Measurements from ENCODE around the gene SLC10A7. TPM values are rescaled to one million over a fixed set of nuclear protein-coding genes. Genes with fewer than 3 reads are reported as not detected.

The SLC10A7 gene
- total and polyA plus RNA-seq, 2 donors (not counting 1 experiment from before 2014, with no cell fraction given), result 7.4 to 12.6 TPM

- Histone ChIP-seq H3K27me3 (ENCODE audit: control insufficient read depth, insufficient read depth, low read length) (no peaks in the 10 kb centered on the region), H3K4me1 (ENCODE audit: control insufficient read depth, extremely low read depth, insufficient read depth, low read length) (no peaks in the 10 kb centered on the region), H3K79me2 (ENCODE audit: control insufficient read depth, insufficient read depth, low read length) (peaks cover 15% of the 10 kb centered on the region), H2AFZ (ENCODE audit: low read length) (peak overlapping the region; percentile 87), H3K4me2 (ENCODE audit: extremely low read depth, insufficient read depth, low read length) (peak overlapping the region; percentile 76), H3K27ac (ENCODE audit: insufficient read depth, low read length) (peak overlapping the region; percentile 84), H3K9ac (ENCODE audit: insufficient read depth, low read length) (peak overlapping the region; percentile 89), H3K36me3 (ENCODE audit: control insufficient read depth, insufficient read depth, low read length) (no peaks in the 10 kb centered on the region), H4K20me1 (ENCODE audit: control insufficient read depth, extremely low read depth, insufficient read depth, low read length) (no peaks in the 10 kb centered on the region), H3K9me3 (ENCODE audit: control insufficient read depth, insufficient read depth, low read depth, low read length) (no peaks in the 10 kb centered on the region), H3K4me3 (replicated peaks in 1 of 4; ENCODE audit: control extremely low read depth in 1 of 4, insufficient read depth in 1 of 4, low read depth in 3 of 4, low read length in 4 of 4) (peak overlapping the region; percentile 80 to 99 (median 94))
- TF ChIP-seq CTCF (conservative IDR thresholded peaks at IDR 0.05 in 1 of 2, IDR thresholded peaks at IDR 0.05 in 1 of 2; ENCODE audit: low read depth in 1 of 2, low read length in 2 of 2), result no peak
- no peak for TF ChIP-seq EZH2 (IDR thresholded peaks at IDR 0.05; ENCODE audit: low read length, missing control alignments)
- peak; percentile 8 to 12 for DNase-seq (ENCODE audit: low read depth in 2 of 2)
Observed at GRCh38 chr4:146522869-146523205, 1.1 kb upstream of the SLC10A7 start.

GRCh38 chr4:146522098-146522868 is 543 bp upstream of the SLC10A7 start:
- Histone ChIP-seq H3K9ac (ENCODE audit: insufficient read depth, low read length) (peak overlapping the region; percentile 89), H3K27ac (ENCODE audit: insufficient read depth, low read length) (peak overlapping the region; percentile 84), H4K20me1 (ENCODE audit: control insufficient read depth, extremely low read depth, insufficient read depth, low read length) (no peaks in the 10 kb centered on the region), H3K79me2 (ENCODE audit: control insufficient read depth, insufficient read depth, low read length) (peaks cover 15% of the 10 kb centered on the region), H3K27me3 (ENCODE audit: control insufficient read depth, insufficient read depth, low read length) (no peaks in the 10 kb centered on the region), H3K9me3 (ENCODE audit: control insufficient read depth, insufficient read depth, low read depth, low read length) (no peaks in the 10 kb centered on the region), H3K4me1 (ENCODE audit: control insufficient read depth, extremely low read depth, insufficient read depth, low read length) (no peaks in the 10 kb centered on the region), H2AFZ (ENCODE audit: low read length) (peak overlapping the region; percentile 100), H3K4me3 (replicated peaks in 1 of 4; ENCODE audit: control extremely low read depth in 1 of 4, insufficient read depth in 1 of 4, low read depth in 3 of 4, low read length in 4 of 4) (peak overlapping the region; percentile 80 to 99 (median 94)), H3K4me2 (ENCODE audit: extremely low read depth, insufficient read depth, low read length) (peak overlapping the region; percentile 97), H3K36me3 (ENCODE audit: control insufficient read depth, insufficient read depth, low read length) (no peaks in the 10 kb centered on the region)
- TF ChIP-seq CTCF (conservative IDR thresholded peaks at IDR 0.05 in 1 of 2, IDR thresholded peaks at IDR 0.05 in 1 of 2; ENCODE audit: low read depth in 1 of 2, low read length in 2 of 2) (no peak), EZH2 (IDR thresholded peaks at IDR 0.05; ENCODE audit: low read length, missing control alignments) (no peak)
- DNase-seq (ENCODE audit: low read depth in 2 of 2), result peak; percentile 81 to 83

- Histone ChIP-seq H3K79me2 (ENCODE audit: control insufficient read depth, insufficient read depth, low read length) (peaks cover 15% of the 10 kb centered on the region), H3K9me3 (ENCODE audit: control insufficient read depth, insufficient read depth, low read depth, low read length) (no peaks in the 10 kb centered on the region), H4K20me1 (ENCODE audit: control insufficient read depth, extremely low read depth, insufficient read depth, low read length) (no peaks in the 10 kb centered on the region), H2AFZ (ENCODE audit: low read length) (peak overlapping the region; percentile 100), H3K4me1 (ENCODE audit: control insufficient read depth, extremely low read depth, insufficient read depth, low read length) (no peaks in the 10 kb centered on the region), H3K36me3 (ENCODE audit: control insufficient read depth, insufficient read depth, low read length) (no peaks in the 10 kb centered on the region), H3K27me3 (ENCODE audit: control insufficient read depth, insufficient read depth, low read length) (no peaks in the 10 kb centered on the region), H3K27ac (ENCODE audit: insufficient read depth, low read length) (peak overlapping the region; percentile 84), H3K4me3 (replicated peaks in 1 of 4; ENCODE audit: control extremely low read depth in 1 of 4, insufficient read depth in 1 of 4, low read depth in 3 of 4, low read length in 4 of 4) (peak overlapping the region; percentile 80 to 99 (median 94)), H3K9ac (ENCODE audit: insufficient read depth, low read length) (peak overlapping the region; percentile 89), H3K4me2 (ENCODE audit: extremely low read depth, insufficient read depth, low read length) (peak overlapping the region; percentile 80)
- TF ChIP-seq CTCF (conservative IDR thresholded peaks at IDR 0.05 in 1 of 2, IDR thresholded peaks at IDR 0.05 in 1 of 2; ENCODE audit: low read depth in 1 of 2, low read length in 2 of 2) (no peak), EZH2 (IDR thresholded peaks at IDR 0.05; ENCODE audit: low read length, missing control alignments) (no peak)
- peak; percentile 56 to 81 for DNase-seq (ENCODE audit: low read depth in 2 of 2)
Observed at GRCh38 chr4:146520896-146521540, 722 bp downstream of the SLC10A7 start.
